SK-N-SH (cell line): ENCODE measurements around the gene MTHFD1L. TPM values are rescaled to one million over a fixed set of nuclear protein-coding genes. Genes with fewer than 3 reads are reported as not detected.

Source experiments
- CTCF ChIA-PET: fragments of 300-600, 350-600 bp; formaldehyde crosslinking; extraction: SDS; loops from one replicate; lab custom pipeline; 2021; lab: Yijun Ruan, JAX
- POLR2A ChIA-PET: fragments of 350-600 bp; sonication (Branson Sonifier 250); formaldehyde crosslinking; extraction: SDS; loops from one replicate; lab custom pipeline; 2020; ENCODE audit warnings: antibody characterized with exemption, inconsistent platforms; lab: Yijun Ruan, JAX
- DNase-seq: peaks from one replicate; pipeline ENCODE4 v3.0.0; 2012
- H2AFZ ChIP-seq: fragments of 200-600 bp; sonication (generic); 2 replicates; pipeline ENCODE4 v1.8.1; 2016; ENCODE audit warnings: antibody characterized with exemption, mild to moderate bottlenecking, low read depth
- H3F3A ChIP-seq: fragments of 200-600 bp; sonication (generic); replicated peaks from 2 replicates; pipeline ENCODE3; 2016; ENCODE audit warnings: antibody characterized with exemption, mild to moderate bottlenecking; ENCODE audit not compliant: insufficient read depth
- H3K27ac ChIP-seq, 2 experiments: fragments of 200-500 bp in 1 of 2; fragments of 200-600 bp in 1 of 2; sonication (Bioruptor generic) in 1 of 2; sonication (generic), shearing (Covaris generic) in 1 of 2; 2 replicates each; pipeline versions ENCODE4 v1.5.1 to v1.6.1; 2014 to 2016; ENCODE audit warnings: low read depth in 2 of 2, inconsistent platforms in 1 of 2, low read length in 1 of 2, mild to moderate bottlenecking in 1 of 2, mixed read lengths in 1 of 2
- H3K27me3 ChIP-seq: fragments of 200-600 bp; sonication (generic), shearing (Covaris generic); 2 replicates; pipeline ENCODE4 v1.6.1; 2016; ENCODE audit warnings: mixed run types; ENCODE audit not compliant: insufficient read depth
- H3K36me3 ChIP-seq, 2 experiments: fragments of 200-500 bp in 1 of 2; fragments of 200-600 bp in 1 of 2; sonication (Bioruptor generic) in 1 of 2; sonication (generic) in 1 of 2; replicated peaks in 1 of 2; 2 replicates each; pipeline versions ENCODE3 to v1.5.1; 2014 to 2016; ENCODE audit warnings: low read length in 1 of 2, mild to moderate bottlenecking in 1 of 2; ENCODE audit not compliant: insufficient read depth in 2 of 2, control insufficient read depth in 1 of 2
- H3K4me1 ChIP-seq, 2 experiments: fragments of 200-500 bp in 1 of 2; fragments of 200-600 bp in 1 of 2; sonication (Bioruptor generic) in 1 of 2; sonication (generic), shearing (Covaris generic) in 1 of 2; 2 replicates each; pipeline versions ENCODE4 v1.5.1 to v1.6.1; 2014 to 2016; ENCODE audit warnings: low read depth in 1 of 2, low read length in 1 of 2, mixed run types in 1 of 2; ENCODE audit not compliant: insufficient read depth in 2 of 2, control insufficient read depth in 1 of 2
- H3K4me2 ChIP-seq: fragments of 200-600 bp; sonication (generic), shearing (Covaris generic); 2 replicates; pipeline ENCODE4 v1.6.1; 2017; ENCODE audit warnings: mixed run types
- H3K4me3 ChIP-seq, 2 experiments: fragments of 200-500 bp in 1 of 2; fragments of 200-600 bp in 1 of 2; sonication (Bioruptor generic) in 1 of 2; sonication (generic), shearing (Covaris generic) in 1 of 2; 2 replicates each; pipeline versions ENCODE4 v1.5.1 to v1.8.1; 2014 to 2016; ENCODE audit warnings: low read depth in 2 of 2, inconsistent platforms in 1 of 2, low read length in 1 of 2, mild to moderate bottlenecking in 1 of 2, mixed read lengths in 1 of 2, moderate library complexity in 1 of 2
- H3K79me2 ChIP-seq: fragments of 200-600 bp; sonication (generic); 2 replicates; pipeline ENCODE4 v1.8.1; 2017; ENCODE audit warnings: mild to moderate bottlenecking; ENCODE audit not compliant: insufficient read depth
- H3K9ac ChIP-seq: fragments of 200-600 bp; sonication (generic); 2 replicates; pipeline ENCODE4 v1.6.1; 2017; ENCODE audit warnings: mixed run types
- H3K9me2 ChIP-seq: fragments of 200-600 bp; sonication (generic); 2 replicates; pipeline ENCODE4 v1.6.1; 2017; ENCODE audit warnings: mixed run types
- H3K9me3 ChIP-seq: fragments of 200-600 bp; sonication (generic); 2 replicates; pipeline ENCODE4 v1.6.1; 2017; ENCODE audit warnings: mixed run types, mild to moderate bottlenecking, moderate library complexity
- H4K20me1 ChIP-seq: fragments of 200-600 bp; sonication (generic); 2 replicates; pipeline ENCODE4 v1.6.1; 2017; ENCODE audit warnings: mild to moderate bottlenecking, mixed run types; ENCODE audit not compliant: insufficient read depth
- CHD2 ChIP-seq: fragments of 150-350 bp; IDR thresholded peaks from 2 replicates; pipeline ENCODE4 v1.6.1; 2018; ENCODE audit warnings: low read length; ENCODE audit not compliant: partially characterized antibody
- CTCF ChIP-seq: fragments of 200-600 bp; sonication (generic); IDR thresholded peaks from 2 replicates; pipeline ENCODE4 v1.6.1; 2017; ENCODE audit warnings: antibody characterized with exemption, mild to moderate bottlenecking, moderate library complexity
- ELF1 ChIP-seq: IDR thresholded peaks from 2 replicates; pipeline ENCODE4 v1.4.0; 2012
- EP300 ChIP-seq, 2 experiments: IDR thresholded peaks; 2 replicates each; pipeline versions ENCODE4 v1.4.0 to v1.6.1; 2012; ENCODE audit warnings: borderline replicate concordance in 1 of 2, low read depth in 1 of 2, low read length in 1 of 2
- FOSL2 ChIP-seq: IDR thresholded peaks from 2 replicates; pipeline ENCODE4 v1.4.0; 2012; ENCODE audit warnings: low read depth, mild to moderate bottlenecking, moderate library complexity, borderline replicate concordance
- FOXJ3 ChIP-seq: sonication (generic); formaldehyde crosslinking; IDR thresholded peaks from 2 replicates; pipeline ENCODE4 v1.5.1; 2020; ENCODE audit warnings: mild to moderate bottlenecking, missing genetic modification reagents
- GABPA ChIP-seq: IDR thresholded peaks from 2 replicates; pipeline ENCODE4 v1.4.0; 2012; ENCODE audit warnings: low read depth, mild to moderate bottlenecking
- JUND ChIP-seq: IDR thresholded peaks from 2 replicates; pipeline ENCODE4 v1.4.0; 2012
- MAX ChIP-seq: IDR thresholded peaks from 2 replicates; pipeline ENCODE4 v1.4.0; 2012; ENCODE audit warnings: low read depth
- NRF1 ChIP-seq: IDR thresholded peaks from 2 replicates; pipeline ENCODE4 v1.6.1; 2012; ENCODE audit warnings: low read depth, mild to moderate bottlenecking, low read length
- PBX3 ChIP-seq: IDR thresholded peaks from 2 replicates; pipeline ENCODE4; 2012
- RFX5 ChIP-seq: IDR thresholded peaks from 2 replicates; pipeline ENCODE4 v1.6.1; 2012; ENCODE audit warnings: mild to moderate bottlenecking, improper control_type of control experiment, low read length
- RXRA ChIP-seq: IDR thresholded peaks from 2 replicates; pipeline ENCODE4 v1.4.0; 2012; ENCODE audit warnings: low read depth, mild to moderate bottlenecking, borderline replicate concordance
- SIN3A ChIP-seq: IDR thresholded peaks from 2 replicates; pipeline ENCODE4 v1.6.1; 2012; ENCODE audit warnings: low read depth, mild to moderate bottlenecking, low read length, moderate library complexity, borderline replicate concordance
- SMC3 ChIP-seq: IDR thresholded peaks from 2 replicates; pipeline ENCODE4 v1.6.1; 2012; ENCODE audit warnings: low read depth, low read length, improper control_type of control experiment
- TAF1 ChIP-seq: IDR thresholded peaks from 2 replicates; pipeline ENCODE4 v1.6.1; 2012; ENCODE audit warnings: low read depth, mild to moderate bottlenecking, low read length, moderate library complexity, borderline replicate concordance
- TCF12 ChIP-seq: IDR thresholded peaks from 2 replicates; pipeline ENCODE4 v1.4.0; 2012
- USF2 ChIP-seq: fragments of 150-350 bp; IDR thresholded peaks from 2 replicates; pipeline ENCODE4 v1.6.1; 2017; ENCODE audit warnings: antibody characterized with exemption, low read length, low read depth, borderline replicate concordance
- YY1 ChIP-seq: IDR thresholded peaks from 2 replicates; pipeline ENCODE4 v1.4.0; 2012; ENCODE audit warnings: low read depth, mild to moderate bottlenecking
- WGBS: methylation state at CpG from one replicate; pipeline ENCODE4 v1.1.6; 2017; ENCODE audit warnings: low lambda C conversion rate; 5-methylcytosine and 5-hydroxymethylcytosine counted together
- polyA plus RNA-seq, 3 experiments: library from polyadenylated mRNA; depleted of rRNA; stranded (reverse); fragments of >200 nt; gene quantifications; 2 replicates each; pipeline ENCODE4 v1.2.3, GENCODE V29; 2012

The MTHFD1L gene
- polyA plus RNA-seq, 1 of the 3 experiments (the other 2 are of a cell fraction) = 37.0 TPM

DNA sequence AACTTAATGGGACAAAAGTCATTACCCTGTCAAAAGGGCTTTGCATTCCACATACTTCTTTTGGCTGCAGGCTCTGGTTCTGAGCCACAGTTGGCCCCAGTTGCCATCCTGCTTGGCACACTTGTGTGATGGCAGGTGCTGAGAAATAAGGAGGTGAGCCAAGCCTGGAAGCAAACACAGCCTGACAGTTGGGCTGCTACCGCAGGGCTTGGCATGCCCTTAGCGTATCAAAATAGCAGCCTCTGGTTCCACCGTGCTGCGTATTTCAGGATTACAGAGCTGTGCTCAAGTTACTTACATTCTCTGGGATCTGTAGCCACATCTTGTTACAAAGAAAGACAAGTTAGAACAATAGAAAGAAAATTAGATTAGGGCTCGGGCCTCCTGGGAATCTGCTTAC is 11.1 kb downstream of the MTHFD1L start:
- H2AFZ ChIP-seq = no peak overlapping the region
- no peak overlapping the region for H3K4me2 ChIP-seq
- H3K79me2 ChIP-seq = peaks cover 99% of the 10 kb centered on the region
- H3K9me3 ChIP-seq = no peaks in the 10 kb centered on the region
- H3K27me3 ChIP-seq = no peaks in the 10 kb centered on the region
- no peak overlapping the region for H3K27ac ChIP-seq
- 75% methylated on average over 5 of the region's 5 CpGs for WGBS
- ChIA-PET POLR2A (no interaction called here), CTCF (interaction anchor here (3.3 kb wide), 1 partner anchor 448 kb away, joined by 10 read pairs; no protein-coding TSS in a partner anchor)
- no peak overlapping the region for H3K9ac ChIP-seq
- H3K9me2 ChIP-seq = no peaks in the 10 kb centered on the region
- no peak overlapping the region for H3K4me3 ChIP-seq
- peaks cover 11 to 26% of the 10 kb centered on the region in 2 experiments for H3K36me3 ChIP-seq
- H3F3A ChIP-seq = peaks cover 20% of the 10 kb centered on the region
- no peak for DNase-seq
- H4K20me1 ChIP-seq = peaks cover 53% of the 10 kb centered on the region
- TF ChIP-seq FOXJ3 (CRISPR knock-in tag) (no peak), MAX (no peak), RXRA (no peak), SMC3 (no peak), NRF1 (no peak), TCF12 (no peak), YY1 (no peak), GABPA (no peak)
- peaks cover 1 to 5% of the 10 kb centered on the region in 2 experiments; a peak in 3 of 4 replicates for H3K4me1 ChIP-seq

GRCh38 chr6:150877928-150878327 is 12.4 kb downstream of the MTHFD1L start:
- Histone ChIP-seq H2AFZ (no peak overlapping the region), H3K27ac (no peak overlapping the region), H3K9me3 (no peaks in the 10 kb centered on the region), H3K4me2 (no peak overlapping the region), H3K9ac (no peak overlapping the region), H3K9me2 (no peaks in the 10 kb centered on the region), H4K20me1 (peaks cover 43% of the 10 kb centered on the region), H3K4me3 (no peak overlapping the region), H3K27me3 (no peaks in the 10 kb centered on the region), H3K36me3 (peaks cover 11 to 30% of the 10 kb centered on the region in 2 experiments), H3K4me1 (peaks cover 11 to 13% of the 10 kb centered on the region in 2 experiments; a peak in 3 of 4 replicates), H3K79me2 (peaks cover 90% of the 10 kb centered on the region), H3F3A (peaks cover 33% of the 10 kb centered on the region)
- CTCF ChIA-PET = interaction anchor here (0.7 to 2.0 kb wide), 4 partner anchors 14 to 457 kb away, joined by 3 to 10 read pairs (median 4); no protein-coding TSS in a partner anchor
- TF ChIP-seq FOSL2 = no peak
- no peak for TF ChIP-seq ELF1
- no peak for TF ChIP-seq JUND
- TF ChIP-seq NRF1 = no peak
- no peak for TF ChIP-seq CHD2
- TF ChIP-seq TCF12 = no peak
- TF ChIP-seq PBX3 = no peak
- TF ChIP-seq USF2 = no peak
- TF ChIP-seq RFX5 = no peak
- no peak for TF ChIP-seq TAF1
- no peak for TF ChIP-seq SMC3
- TF ChIP-seq EP300 (IDR thresholded peaks at IDR 0.05; ENCODE audit: borderline replicate concordance in 1 of 2, low read depth in 1 of 2, low read length in 1 of 2) = no peak
- TF ChIP-seq MAX = no peak
- TF ChIP-seq FOXJ3 (CRISPR knock-in tag) = no peak
- no peak for TF ChIP-seq RXRA
- no peak for TF ChIP-seq CTCF
- TF ChIP-seq SIN3A = no peak
- no peak for TF ChIP-seq YY1
- no peak for DNase-seq
- WGBS = 97% methylated on average over 8 of the region's 8 CpGs
- POLR2A ChIA-PET = no interaction called here
